ENCODE measurements around the gene NUDC.
A peak's percentile ranks its signal among the peaks of the same experiment; 100 is the strongest.
"Not testable (repeated sequence)": the region's sequence is repeated elsewhere in the genome, so short reads cannot be mapped to it uniquely, and the experiment has no call there.

The NUDC gene

DNA sequence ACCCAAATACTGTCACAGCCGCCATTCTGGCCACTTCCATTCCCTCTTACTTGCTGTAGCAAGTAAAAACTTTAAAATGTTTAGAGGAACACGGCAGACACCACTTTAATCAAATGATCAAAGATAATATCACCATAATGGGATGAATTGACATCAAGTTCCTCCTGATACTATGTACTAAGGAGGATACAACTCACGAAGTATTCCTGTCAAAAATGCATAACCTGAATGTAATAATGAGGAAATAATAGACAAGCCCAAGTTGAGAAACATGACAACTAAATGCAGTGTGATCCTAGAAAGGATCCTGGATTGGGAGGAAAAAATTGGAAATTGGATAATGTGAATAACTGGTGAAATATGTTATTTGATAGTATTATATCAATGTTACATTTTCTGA, 34.8 kb downstream of the NUDC start:
- no peak for DNase-seq

DNA sequence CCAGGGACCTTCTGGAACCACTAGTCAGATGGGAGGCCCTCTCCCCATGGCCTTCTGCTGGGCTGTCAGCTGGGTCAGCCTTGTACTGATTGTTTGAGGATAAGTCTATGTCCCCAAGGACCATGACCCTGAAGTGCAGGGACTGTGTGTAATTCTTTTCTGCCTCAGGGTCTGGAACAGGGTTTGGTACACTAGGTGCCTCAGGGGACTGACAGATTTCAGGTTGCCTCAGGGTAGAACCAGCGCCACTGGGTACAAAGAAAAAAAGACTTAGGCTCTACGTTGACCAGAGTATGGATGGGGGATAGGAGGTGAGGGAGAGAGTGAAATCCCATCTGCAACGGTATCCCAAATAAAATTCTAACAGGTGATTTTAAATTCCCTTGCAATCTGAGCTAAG, 35.8 kb downstream of the NUDC start:
- no peak for DNase-seq

DNA sequence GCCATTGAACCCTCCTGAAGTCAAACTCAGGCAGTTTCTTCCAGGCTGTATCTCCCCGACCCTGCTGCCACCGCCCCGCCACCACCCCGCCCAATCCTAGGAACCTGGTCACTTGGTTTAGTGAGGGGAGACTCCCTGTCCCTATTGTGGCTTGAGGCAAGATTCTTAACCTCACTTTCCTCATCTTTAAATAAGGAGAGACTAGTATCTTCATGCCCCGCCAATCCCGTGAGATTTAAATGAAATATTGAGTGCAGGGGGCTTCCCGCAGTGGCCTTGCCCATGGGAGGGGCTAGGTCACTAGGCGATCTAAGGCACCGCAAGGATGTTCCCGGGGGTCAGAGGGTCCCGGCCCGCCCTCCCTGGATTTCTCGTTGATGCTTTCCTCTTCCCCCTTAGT, 37.7 kb downstream of the NUDC start:
- no peak for DNase-seq

DNA sequence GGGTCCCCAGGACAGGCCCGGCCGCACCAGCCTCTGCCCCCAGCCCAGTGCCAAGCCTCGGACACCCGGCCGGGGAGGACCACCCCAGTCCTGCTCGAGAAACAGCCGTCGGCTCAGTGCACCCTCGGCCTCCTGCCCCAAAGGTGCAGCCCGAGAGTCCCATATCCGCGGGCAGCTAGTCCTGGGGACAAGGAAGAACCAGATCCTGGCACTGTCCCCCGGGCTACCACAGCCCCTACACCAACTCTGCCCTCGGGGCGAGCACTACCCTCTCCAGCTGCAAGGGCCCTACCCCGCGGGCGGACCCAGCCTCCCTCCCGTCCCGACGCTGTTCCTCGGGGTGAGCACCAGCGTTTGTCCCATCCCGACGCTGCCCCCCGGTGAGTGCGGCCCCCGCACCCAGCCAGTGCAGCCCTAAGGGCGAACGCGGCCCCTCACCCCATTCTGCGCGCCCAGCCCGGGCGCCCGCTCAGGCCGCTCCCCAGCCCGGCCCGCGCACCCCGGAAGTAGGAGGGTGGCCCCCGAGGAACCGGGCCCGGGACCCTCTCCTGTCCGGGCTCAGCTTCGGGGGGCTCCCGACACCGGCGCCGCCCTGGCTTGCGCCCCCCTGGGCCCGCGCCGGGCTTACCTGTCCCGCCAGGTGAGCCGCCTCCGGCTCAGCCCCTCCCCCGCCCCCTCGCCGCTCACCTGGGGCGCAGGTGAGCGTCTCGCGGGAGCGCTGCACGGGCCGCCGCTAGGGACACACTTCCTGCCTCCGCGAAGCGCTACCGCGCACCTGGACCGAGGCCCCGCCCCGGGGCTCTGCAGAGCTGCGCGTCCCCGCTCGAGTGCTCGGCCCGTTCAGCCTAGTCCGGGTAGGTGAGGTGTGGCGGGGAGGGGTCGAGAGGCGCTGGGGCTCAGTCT, 38.4 kb downstream of the NUDC start, which contains the start of gene KDF1:
Gene KDF1, minus strand, starts transcription at position 747 of the 903 bp plus-strand sequence. CDS start 8,088 bp downstream, outside the sequence.
- DNase-seq, result no peak

DNA sequence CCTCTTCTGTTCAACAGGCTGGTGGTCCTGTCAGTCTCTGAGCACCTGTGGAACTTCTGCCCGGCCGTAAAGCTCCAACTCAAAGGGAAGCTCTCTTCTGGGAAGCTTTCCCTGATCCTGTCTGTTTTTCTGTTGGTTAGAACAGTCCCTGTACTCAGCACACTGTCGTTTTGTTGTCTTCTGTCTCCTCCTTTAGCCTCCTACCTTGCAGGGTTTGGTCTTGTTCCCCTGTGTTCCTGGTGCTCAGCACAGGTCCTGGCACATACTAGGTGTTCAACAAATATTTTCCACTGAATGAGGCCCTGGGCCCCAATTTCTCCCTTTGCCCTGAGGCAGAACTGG, 39.1 kb downstream of the NUDC start:
- no peak for DNase-seq

DNA sequence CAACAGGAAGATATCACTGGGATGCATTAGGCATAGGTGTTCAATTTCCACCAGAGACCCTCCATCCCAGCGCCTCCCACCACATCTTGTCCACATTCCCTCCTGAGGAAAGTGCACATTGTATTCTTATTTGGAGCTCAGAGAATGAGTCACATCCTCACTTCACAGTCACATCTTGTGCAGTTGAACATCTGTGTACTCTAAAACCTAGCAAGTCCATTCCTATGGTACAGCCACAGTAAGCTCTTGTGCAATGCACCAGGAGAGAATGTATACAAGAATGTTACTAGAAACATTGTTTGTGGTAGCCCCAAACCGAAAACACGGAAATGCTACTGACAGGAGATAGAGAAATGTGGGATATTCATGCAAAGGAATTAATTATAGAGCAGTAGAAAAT, 40.3 kb downstream of the NUDC start:
- DNase-seq, result no peak

DNA sequence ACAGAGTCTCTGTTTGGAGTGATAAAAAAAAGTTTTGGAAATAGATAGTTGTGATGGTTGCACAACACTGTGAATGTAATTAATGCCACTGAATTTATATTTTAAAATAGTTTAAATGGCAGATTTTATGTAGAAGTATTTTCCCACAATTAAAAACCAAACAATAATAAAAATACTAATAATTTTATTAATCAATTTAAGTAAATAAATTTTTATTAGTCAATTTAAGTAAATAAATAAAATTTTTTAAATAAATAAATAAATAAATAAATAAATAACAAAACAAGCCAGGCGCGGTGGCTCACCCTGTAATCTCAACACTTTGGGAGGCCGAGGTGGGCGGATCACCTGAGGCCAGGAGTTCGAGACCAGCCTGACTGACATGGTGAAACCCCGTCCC, 43.7 kb downstream of the NUDC start:
- DNase-seq, result no peak

DNA sequence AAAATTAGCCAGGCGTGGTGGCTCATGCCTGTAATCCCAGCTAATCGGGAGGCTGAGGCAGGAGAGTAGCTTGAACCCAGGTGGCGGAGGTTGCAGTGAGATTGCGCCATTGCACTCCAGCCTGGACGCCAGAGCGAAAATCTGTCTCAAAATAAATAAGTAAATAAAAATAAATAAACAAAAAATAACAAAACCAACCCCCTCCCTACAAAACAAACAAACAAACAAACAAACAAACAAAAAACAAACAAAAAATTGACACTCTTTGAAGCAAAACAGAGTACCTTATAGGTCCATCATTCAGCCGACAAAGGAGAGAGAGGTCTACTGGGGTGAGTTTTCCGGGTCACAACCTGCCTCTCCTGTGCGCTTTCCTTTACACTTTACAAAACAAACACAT, 44.1 kb downstream of the NUDC start:
- no peak for DNase-seq

DNA sequence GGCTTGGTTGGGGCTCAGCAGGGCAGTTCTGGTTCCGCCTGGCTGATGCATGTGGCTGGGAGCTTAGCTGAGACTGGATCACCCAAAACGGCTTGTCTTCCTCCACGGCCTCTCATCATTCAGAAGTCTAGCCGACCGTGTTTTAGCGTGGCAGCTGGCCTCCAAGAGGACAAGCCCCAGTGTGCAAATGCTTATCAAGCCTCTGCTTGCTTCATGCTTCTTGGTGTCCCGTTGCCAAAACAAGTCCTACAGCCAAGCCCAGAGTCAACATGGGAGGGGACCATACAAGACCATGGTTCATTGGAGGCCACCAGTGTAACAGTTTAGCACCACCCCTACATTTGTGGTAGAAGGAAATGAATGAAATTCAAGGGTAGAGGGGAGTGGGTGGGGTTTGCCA, 49.3 kb downstream of the NUDC start:
- DNase-seq, result no peak

DNA sequence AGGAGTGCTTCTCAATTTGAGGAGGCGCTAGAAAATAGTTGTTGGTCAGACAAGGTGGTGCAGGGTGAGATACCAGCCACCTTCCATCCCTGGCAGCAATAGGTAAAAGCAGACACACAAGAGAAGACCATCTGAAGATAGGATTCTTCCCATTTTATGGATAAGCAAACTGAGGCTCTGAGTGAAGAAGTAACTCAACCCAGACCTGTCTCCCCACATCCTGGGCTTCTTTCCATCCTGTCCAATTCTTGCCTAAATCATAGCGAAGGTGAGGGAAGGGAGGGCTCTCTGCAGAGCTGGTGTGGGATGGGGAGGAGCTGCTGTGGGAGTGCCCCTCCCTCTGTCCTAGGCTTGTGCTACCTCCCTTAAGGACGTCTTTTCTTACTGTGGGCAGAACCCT, 50.0 kb downstream of the NUDC start:
- DNase-seq, result no peak

DNA sequence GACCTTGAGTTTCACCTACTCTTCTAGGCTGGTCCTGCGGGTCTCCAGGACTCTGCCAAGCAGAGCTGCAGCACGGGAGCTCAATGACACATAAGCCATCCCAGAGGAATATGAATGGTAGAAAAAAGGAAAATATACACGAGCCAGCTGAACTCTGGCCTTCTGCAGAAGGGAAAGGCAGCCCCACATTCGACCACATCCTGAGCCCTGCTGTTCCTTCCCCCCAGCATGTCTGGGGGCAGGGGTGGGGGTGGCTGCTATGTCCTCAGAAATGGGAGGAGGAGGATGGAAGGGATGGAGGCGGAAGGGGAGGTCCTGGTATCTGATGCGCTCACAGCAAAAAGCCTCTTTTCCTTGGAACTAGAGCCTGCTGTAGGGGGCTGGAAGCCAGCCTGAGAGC, 50.8 kb downstream of the NUDC start:
- DNase-seq, result no peak

DNA sequence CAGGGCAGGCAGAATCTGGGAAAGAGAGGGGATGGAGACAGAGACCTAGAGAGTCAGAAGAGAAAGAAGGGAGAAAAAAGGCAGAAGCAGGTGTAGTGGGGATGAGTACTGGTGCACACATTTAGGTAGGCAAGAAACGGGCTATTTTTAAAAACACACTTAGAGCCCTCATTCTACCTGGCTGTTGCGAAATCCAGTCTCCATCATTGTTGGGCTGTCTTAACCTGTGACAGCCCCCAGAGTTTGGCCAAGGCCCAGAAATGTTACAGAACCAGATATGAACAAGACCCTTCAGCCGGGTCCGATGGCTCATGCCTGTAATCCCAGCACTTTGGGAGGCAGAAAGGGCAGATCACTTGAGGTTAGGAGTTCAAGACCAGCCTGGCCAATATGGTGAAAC, 51.3 kb downstream of the NUDC start:
- no peak for DNase-seq

DNA sequence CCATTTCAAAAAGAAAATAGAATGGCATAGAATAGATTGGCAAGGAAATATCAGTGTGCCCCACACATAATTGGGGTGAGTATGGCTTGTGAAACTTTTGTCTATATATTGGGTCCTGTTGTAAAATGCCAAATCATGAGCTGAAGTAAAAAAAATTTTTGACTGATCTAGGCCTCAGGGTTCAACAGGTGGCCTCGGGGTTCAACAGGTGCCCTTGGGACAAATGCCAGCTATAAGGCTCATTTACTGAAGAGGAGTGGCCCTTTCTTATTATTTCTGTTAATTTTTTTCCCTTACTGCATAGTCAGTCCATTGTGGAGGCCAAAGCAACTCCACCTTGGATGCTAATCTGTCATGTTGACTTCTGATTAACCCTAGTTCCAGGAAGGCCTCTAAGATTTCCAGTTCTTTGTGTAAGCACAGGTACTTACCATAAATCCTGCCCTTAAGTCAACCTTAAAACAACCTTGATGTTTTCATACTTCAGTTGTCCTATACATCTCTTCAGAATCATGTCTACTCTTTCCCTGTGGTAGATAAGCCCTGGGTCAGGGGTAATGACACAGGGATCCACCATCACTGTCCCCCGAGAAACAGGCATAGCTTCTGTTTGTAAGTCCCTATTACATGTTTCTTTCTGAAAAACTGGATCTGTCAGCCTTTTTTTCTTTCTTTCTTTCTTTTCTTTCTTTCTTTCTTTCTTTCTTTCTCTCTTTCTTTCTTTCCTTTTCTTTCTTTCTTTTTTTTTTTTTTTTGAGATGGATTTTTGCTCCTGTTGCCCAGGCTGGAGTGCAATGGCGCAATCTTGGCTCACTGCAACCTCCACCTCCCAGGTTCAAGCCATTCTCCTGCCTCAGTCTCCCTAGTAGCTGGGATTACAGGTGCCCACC, 55.3 kb downstream of the NUDC start:
- DNase-seq, result no peak

DNA sequence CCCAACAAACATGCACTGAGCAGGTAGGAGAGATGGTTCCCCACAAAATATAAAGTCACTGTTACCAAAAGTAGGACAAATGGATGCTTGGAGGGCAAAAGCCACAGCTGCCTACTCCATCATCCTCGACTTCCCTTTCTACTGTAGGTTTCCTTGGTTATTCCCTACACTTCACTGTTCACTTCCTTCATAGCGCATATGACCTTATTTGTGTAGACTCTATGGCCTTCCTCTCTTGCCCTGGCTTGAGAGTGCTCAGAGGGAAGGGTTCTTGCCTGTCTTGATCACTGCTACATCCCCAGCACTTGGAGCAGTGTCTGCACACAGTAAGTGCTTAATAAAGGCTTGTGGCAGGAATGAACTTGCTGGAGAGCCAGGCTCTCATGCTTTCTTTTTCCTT, 57.4 kb downstream of the NUDC start:
- DNase-seq, result no peak

DNA sequence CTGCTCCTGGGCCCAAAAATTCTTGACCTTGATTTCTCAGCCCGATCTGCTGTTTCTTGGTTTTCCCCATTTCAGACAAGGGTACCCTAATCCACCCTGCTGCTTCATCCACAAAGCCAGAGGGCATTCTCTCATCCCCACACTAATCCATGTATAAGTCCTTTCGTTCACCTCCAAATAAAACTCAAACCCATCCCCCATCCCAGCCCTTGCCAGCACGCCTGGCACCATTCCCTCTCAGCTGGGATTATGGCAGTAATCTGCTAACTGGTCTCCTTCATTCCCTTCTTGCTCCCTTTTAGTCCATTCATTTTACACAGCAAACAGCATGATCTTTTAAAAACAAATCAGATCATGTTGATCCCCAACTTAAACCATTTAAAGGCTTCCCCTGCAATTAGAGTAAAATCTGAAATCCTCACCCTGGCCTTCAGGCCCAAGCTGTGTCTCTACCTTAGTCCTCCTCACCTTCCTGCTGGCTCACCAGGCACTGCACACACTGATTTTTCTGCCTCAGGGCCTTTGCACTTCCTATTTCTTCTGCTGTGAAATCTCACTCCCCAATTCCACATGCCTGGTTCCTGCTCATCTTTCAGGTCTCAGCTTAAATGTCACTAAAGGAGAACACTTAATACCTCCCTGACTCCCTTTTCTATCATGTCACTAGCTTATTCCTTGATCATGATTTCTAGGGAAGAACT, 59.8 kb downstream of the NUDC start:
- no peak for DNase-seq

DNA sequence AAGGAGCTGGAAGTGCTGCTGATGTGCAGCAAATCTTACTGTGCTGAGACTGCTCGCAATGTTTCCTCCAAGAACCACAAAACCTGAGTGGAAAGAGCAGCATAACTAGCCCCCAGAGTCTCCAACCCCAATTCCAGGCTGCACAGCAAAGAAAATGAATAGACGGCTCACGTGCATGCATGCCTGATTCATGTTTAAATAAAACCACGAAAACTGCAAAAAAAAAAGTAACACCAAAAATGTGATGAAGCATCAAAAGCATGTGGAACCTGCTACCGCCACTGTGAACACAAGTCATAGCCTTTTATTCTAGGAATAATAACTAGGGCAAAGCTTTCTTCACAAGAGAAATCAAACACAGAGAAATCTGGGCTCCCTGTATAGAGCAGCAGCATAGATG, 62.3 kb downstream of the NUDC start:
- DNase-seq, result no peak

DNA sequence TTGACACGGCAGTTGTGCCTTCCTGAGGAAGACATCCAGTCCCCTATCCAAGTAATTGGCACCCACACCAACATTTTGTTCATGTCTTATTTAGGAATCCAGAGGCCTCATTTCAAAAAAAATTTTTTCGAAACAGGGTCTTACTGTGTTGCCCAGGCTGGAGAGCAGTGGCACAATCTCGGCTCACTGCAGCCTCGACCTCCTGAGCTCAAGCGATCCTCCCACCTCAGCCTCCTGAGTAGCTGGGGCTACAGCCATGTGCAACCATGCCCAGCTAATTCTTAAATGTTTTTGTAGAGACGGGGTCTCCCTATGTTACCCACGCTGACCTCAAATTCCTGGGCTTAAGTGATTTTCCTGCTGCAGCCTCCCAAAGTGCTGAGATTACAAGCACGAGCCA, 62.7 kb downstream of the NUDC start:
- DNase-seq, result no peak

DNA sequence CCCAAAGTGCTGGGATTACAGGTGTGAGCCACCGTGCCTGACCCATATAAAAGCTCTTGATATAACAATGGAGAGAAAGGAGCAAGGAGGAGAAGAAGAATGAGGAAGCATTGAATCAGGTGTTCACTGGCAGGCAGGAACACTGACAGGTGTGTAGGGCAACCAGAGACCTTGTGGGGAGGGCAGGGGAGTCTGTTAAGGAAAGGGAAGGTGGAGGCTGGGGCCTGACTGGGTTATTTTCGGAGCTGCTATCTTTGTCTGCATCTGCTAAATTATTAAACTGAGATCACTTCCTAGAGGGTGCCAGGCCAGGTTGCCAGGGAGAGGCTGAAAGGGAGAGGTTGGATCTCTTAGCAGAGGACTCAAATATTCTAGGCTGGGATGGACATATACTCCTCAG, 65.1 kb downstream of the NUDC start:
- no peak for DNase-seq

DNA sequence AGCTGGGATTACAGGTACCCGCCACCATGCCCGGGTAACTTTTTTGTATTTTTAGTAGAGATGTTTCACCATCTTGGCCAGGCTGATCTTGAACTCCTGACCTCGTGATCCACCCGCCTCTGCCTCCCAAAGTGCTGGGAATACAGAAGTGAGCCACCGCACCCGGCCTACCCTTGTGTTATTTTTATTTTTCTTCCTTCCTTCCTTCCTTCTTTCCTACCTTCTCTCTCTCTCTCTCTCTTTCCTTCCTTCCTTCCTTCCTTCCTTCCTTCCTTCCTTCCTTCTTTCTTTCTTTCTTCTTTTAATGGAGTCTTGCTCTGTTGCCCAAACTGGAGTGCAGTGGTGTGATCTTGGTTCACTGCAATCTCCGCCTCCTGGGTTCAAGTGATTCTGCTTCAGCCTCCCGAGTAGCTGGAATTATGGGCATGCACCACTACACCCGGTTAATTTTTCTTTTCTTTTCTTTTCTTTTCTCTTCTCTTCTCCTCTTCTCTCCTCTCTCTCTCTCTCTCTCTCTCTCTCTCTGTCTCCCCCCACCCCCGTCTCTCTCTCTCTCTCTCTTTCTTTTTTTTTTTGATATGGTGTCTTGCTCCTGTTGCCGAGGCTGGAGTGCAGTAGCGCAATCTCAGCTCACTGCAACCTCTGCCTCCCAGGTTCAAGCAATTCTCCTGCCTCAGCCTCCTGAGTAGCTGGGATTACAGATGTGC, 68.0 kb downstream of the NUDC start:
- not testable (repeated sequence) for DNase-seq

DNA sequence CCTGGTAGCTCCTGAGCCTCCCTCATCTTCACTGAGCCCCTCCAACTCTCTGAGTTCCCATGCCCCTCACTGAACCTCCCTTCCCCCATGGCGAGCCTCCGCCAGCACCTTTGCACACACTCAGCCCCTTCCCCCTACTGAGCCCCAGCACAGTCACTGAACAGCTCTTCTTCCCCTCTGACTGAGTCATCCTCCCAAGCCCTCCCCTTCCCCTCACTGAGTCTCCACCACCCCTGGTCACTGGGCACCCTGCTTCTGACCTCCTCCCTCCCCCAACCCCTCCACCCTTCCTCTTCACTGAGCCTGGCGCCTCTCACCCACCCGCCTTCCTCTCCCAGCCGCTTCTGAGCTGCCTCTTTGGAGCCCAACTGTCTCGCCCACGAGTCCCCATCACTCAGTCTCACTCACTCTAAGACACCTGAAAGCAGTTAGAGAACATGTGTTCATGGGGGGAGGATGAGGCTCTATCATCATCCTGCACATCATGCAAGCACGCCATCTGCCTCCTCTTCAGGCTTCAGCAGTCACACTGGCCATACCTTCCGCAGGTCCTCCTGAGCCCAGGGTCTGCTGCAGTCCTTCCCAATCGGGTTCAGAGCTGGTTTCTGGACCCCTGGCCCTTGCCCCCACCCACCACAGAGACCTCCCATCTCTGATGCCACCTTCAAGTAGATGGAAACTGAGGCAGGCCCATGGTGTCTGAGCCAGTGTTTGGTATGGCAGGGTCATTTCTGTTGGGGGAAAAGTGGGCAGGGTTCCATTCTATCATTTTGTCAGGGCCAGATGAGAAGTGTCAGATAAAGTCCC, 70.0 kb downstream of the NUDC start:
- DNase-seq, result no peak

DNA sequence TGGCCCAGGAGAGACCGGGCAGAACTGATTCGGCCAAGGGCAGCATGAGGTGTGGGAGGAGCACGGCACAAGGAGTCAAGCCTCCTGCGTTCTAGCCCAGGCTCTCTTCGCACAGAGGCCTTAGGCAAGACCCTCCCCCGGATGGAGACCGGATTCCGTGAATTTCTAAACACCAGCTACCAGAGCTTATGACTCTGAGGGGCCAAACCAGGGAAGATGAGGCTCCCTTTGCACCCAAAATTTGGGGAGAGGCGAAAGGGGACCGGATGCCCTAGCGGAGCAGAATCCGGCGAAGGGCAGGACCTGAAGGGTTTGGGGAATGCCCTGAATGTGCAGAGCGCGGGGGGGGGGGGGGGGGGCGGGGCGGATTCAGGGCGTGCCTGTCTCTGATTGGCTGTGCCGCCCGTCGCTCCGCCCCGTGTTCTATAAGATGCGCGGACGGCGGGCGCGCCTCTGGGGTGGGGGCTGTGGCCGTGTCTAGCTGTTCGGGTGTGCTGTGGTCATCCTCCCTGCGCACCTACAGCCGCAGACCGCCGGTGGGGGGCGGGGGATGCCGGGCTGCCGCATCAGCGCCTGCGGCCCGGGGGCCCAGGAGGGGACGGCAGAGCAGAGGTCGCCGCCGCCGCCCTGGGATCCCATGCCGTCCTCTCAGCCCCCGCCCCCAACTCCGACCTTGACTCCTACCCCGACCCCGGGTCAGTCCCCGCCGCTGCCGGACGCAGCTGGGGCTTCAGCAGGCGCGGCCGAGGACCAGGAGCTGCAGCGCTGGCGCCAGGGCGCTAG, 71.9 kb downstream of the NUDC start, which contains the start of gene TRNP1:
Gene TRNP1, plus strand, starts transcription at position 456 of the 783 bp plus-strand sequence. Its CDS starts 95 bp downstream, at position 551.
- DNase-seq, result peak; percentile 81

Data from hematopoietic multipotent progenitor cell treated with erythropoietin and hydrocortisone succinate and interleukin-3 and kit ligand, for 6 days (in vitro differentiated cells).